Endothelial cell (in vitro differentiated cells): Measurements from ENCODE around the gene SRSF8. TPM values are rescaled to one million over a fixed set of nuclear protein-coding genes. Genes with fewer than 3 reads are reported as not detected.

Experiments used
- DNase-seq: peaks from one replicate; pipeline ENCODE4 v3.0.0; 2021; ENCODE audit warnings: low spot score
- H3K27ac Mint-ChIP-seq: one replicate; pipeline ENCODE4 v1.8.0; 2021; ENCODE audit warnings: mixed read lengths, inconsistent platforms; ENCODE audit not compliant: unreplicated experiment
- H3K27me3 Mint-ChIP-seq: one replicate; pipeline ENCODE4 v1.8.0; 2021; ENCODE audit warnings: mild to moderate bottlenecking, moderate library complexity, mixed read lengths, inconsistent platforms; ENCODE audit not compliant: unreplicated experiment
- H3K36me3 Mint-ChIP-seq: one replicate; pipeline ENCODE4 v1.8.0; 2021; ENCODE audit warnings: mild to moderate bottlenecking, low read depth, mixed read lengths, inconsistent platforms; ENCODE audit not compliant: unreplicated experiment
- H3K4me1 Mint-ChIP-seq: one replicate; pipeline ENCODE4 v1.8.0; 2021; ENCODE audit warnings: mild to moderate bottlenecking, mixed read lengths, inconsistent platforms; ENCODE audit not compliant: unreplicated experiment
- H3K4me3 Mint-ChIP-seq: one replicate; pipeline ENCODE4 v1.8.0; 2021; ENCODE audit warnings: mild to moderate bottlenecking, mixed read lengths, inconsistent platforms; ENCODE audit not compliant: unreplicated experiment
- H3K9me3 Mint-ChIP-seq: one replicate; pipeline ENCODE4 v1.8.0; 2021; ENCODE audit warnings: mixed read lengths, inconsistent platforms; ENCODE audit not compliant: unreplicated experiment
- total RNA-seq: library from RNA; stranded (reverse); fragmentation: NEBNext Ultra II Directional; extraction: Animal tissue kit (Norgen Biotek cat#: 25700); gene quantifications from one replicate; pipeline ENCODE4 v1.2.1, GENCODE V29; 2021; ENCODE audit not compliant: unreplicated experiment
- TF ChIP-seq, protein P1 (sequence below): fragments of 200-600 bp; sonication (generic); IDR thresholded peaks from one replicate; pipeline ENCODE4 v1.5.0; 2021; ENCODE audit warnings: antibody characterized with exemption; ENCODE audit not compliant: unreplicated experiment

Gene SRSF8
- total RNA-seq, 1 donor from 2014 or later, result 25.2 TPM

DNA sequence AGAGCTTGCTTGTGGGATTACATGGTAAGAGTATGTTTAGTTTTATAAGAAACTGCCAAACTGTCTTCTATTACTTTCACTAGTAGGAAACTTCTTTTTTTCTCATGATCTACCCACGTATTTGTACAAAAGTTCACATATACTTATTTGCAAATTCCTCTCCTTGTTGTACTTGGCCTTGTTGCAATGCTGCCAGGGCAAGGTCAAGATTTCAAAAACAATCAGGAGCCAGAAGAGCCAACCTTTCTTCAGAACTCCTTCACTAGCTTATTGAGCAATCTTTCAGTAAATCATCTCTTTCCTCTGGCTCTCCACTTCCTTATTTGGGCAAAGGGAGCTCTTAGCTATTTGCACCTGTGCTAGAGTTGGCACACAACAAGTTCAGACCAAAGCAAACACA lies 9.7 kb downstream of the SRSF8 start:
- no peak for DNase-seq
- TF ChIP-seq, protein P1, sequence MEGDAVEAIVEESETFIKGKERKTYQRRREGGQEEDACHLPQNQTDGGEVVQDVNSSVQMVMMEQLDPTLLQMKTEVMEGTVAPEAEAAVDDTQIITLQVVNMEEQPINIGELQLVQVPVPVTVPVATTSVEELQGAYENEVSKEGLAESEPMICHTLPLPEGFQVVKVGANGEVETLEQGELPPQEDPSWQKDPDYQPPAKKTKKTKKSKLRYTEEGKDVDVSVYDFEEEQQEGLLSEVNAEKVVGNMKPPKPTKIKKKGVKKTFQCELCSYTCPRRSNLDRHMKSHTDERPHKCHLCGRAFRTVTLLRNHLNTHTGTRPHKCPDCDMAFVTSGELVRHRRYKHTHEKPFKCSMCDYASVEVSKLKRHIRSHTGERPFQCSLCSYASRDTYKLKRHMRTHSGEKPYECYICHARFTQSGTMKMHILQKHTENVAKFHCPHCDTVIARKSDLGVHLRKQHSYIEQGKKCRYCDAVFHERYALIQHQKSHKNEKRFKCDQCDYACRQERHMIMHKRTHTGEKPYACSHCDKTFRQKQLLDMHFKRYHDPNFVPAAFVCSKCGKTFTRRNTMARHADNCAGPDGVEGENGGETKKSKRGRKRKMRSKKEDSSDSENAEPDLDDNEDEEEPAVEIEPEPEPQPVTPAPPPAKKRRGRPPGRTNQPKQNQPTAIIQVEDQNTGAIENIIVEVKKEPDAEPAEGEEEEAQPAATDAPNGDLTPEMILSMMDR, result no peak
- Mint-ChIP-seq H3K4me3 (no peak overlapping the region), H3K27ac (no peak overlapping the region), H3K4me1 (peaks cover 8% of the 10 kb centered on the region), H3K27me3 (no peaks in the 10 kb centered on the region), H3K9me3 (no peaks in the 10 kb centered on the region), H3K36me3 (no peaks in the 10 kb centered on the region)

DNA sequence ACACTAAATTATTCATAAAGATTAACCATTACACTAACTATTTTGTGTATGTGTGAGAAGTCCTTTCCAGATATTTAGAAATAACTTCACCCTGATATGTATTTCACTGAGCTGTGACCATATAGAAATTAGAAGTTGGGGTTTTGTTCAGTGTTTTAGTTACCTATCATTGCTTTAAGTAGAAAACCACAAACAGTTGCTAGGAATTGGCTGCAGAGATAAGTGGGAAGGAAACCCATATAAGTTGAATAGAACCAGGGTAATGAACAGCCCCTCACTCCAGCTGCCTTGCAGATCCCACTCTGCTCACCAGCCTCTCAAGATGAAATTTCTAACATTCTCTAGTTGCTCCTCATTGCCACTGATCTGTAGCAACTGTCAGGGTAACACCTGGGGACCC lies 10.3 kb downstream of the SRSF8 start:
- Mint-ChIP-seq H3K4me1 (peaks cover 12% of the 10 kb centered on the region), H3K9me3 (no peaks in the 10 kb centered on the region), H3K36me3 (no peaks in the 10 kb centered on the region), H3K27ac (no peak overlapping the region), H3K4me3 (no peak overlapping the region), H3K27me3 (no peaks in the 10 kb centered on the region)
- DNase-seq, result no peak
- TF ChIP-seq, protein P1, result no peak

DNA sequence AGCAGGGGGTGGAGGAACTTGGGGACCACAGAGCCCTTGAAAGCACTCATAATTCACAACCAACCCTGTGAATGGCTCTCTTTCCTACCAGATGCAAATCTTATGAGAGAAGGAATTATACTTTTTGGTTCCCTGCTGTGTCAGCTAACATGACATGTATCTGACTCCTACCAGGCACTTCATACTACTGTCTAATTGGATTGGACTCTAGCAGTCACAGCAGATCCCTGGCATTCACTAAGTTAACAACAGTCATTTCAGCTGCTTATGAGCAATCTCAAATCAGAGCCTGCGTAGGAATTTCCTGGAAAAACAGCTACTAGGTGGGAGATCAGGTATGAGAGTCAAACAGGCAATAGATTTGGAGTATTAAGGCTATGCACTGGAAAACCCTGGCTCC lies 11.8 kb downstream of the SRSF8 start:
- H3K27me3 Mint-ChIP-seq, result no peaks in the 10 kb centered on the region
- DNase-seq, result no peak
- no peaks in the 10 kb centered on the region for H3K36me3 Mint-ChIP-seq
- H3K4me3 Mint-ChIP-seq, result no peak overlapping the region
- H3K9me3 Mint-ChIP-seq, result no peaks in the 10 kb centered on the region
- H3K4me1 Mint-ChIP-seq, result peaks cover 12% of the 10 kb centered on the region
- no peak overlapping the region for H3K27ac Mint-ChIP-seq
- TF ChIP-seq, protein P1, result no peak

DNA sequence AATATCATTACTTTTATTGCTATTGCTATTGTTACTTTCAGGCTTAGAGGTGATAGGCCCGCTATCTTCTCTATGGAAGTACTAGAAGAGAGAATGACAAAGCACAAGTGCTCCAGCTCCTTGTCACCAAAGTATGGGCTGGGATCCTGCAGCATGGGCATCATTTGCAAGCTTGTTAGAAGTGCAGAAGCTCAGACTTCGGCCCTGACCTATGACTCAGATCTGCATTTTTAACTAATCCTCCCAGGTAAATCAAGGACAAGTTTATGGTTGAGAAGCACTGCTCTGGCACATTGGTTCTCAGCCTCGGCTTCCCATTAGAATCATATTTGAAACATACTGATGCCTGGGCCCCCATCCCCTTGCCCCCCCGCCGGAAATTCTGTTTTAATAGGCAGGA lies 14.3 kb downstream of the SRSF8 start:
- TF ChIP-seq, protein P1, result no peak
- DNase-seq, result no peak
- Mint-ChIP-seq H3K4me1 (peaks cover 9% of the 10 kb centered on the region), H3K27ac (no peak overlapping the region), H3K36me3 (no peaks in the 10 kb centered on the region), H3K27me3 (no peaks in the 10 kb centered on the region), H3K4me3 (no peak overlapping the region), H3K9me3 (no peaks in the 10 kb centered on the region)

DNA sequence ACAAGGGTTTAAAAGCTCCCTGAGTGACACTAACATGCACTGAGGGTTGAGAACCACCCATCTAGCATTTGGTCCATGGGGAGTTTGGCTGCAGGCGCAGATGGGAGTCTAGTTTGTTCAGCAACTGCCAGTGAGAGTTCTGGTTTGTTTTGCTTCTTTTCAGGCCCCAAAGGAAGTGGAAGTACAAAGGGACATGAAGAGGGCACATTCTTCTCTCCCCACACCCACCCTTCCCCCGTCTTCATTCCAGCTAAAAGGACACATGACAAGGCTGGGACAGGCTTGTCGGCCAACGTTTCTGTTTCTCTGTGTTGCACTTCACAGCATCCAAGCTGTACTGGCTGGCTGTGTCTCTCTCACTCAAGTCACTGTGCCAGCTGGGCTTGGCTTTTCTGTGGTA lies 14.7 kb downstream of the SRSF8 start:
- Mint-ChIP-seq H3K27ac (no peak overlapping the region), H3K27me3 (no peaks in the 10 kb centered on the region), H3K9me3 (no peaks in the 10 kb centered on the region), H3K4me1 (peaks cover 9% of the 10 kb centered on the region), H3K36me3 (no peaks in the 10 kb centered on the region), H3K4me3 (no peak overlapping the region)
- DNase-seq, result no peak
- TF ChIP-seq, protein P1, result no peak
